K562 (cell line): ENCODE data around the gene RSPH3. TPM values are rescaled to one million over a fixed set of nuclear protein-coding genes. Genes with fewer than 3 reads are reported as not detected.

ENCODE experiments used
- ATAC-seq: fragments of 200-7000 bp; cut with Tn5 transposase; 3 replicates; pipeline ENCODE4 v1.9.1; 2020; ENCODE audit warnings: moderate library complexity
- BruUV-seq: library from RNA; stranded (reverse); fragments of 400-500 nt; replicated peaks from 2 replicates; lab custom pipeline; 2021; lab: Mats Ljungman, UMichigan
- CTCF ChIA-PET: fragments of 300-600 bp; formaldehyde crosslinking; extraction: SDS; loops from one replicate; lab custom pipeline; 2021; ENCODE audit warnings: low intra/inter-chr PET ratio; lab: Yijun Ruan, JAX
- POLR2A ChIA-PET: fragments of 300-600, 350-650 bp; sonication (Branson Sonifier 250); formaldehyde crosslinking; extraction: SDS; loops from one replicate; lab custom pipeline; 2021; ENCODE audit warnings: antibody characterized with exemption, inconsistent platforms; lab: Yijun Ruan, JAX
- DNase-seq, 4 experiments: peaks; one replicate each; pipeline versions ENCODE4 v3.0.0 to v3.0.0-alpha.2; 2011 to 2018; ENCODE audit warnings: low spot score in 3 of 4, mixed read lengths in 3 of 4; ENCODE audit errors: extremely low read depth in 1 of 4
- FAIRE-seq: peaks from 2 replicates; lab custom pipeline; 2011; peaks lifted over from hg19 to GRCh38; lab: Jason Lieb, UNC
- H2AFZ ChIP-seq: 2 replicates; pipeline ENCODE4 v1.6.0; 2011; ENCODE audit warnings: low read depth, low read length, control low read depth, inconsistent platforms
- H3K27ac ChIP-seq: fragments of 200-600 bp; 3 replicates; pipeline ENCODE4 v1.8.0; 2011; ENCODE audit warnings: low read depth, mild to moderate bottlenecking, control low read depth, inconsistent platforms, low read length, moderate library complexity, mixed read lengths; ENCODE audit errors: extremely low read depth
- H3K27me3 ChIP-seq, 2 experiments: fragments of 300-600 bp in 1 of 2; 2 replicates in 1 of 2; 3 replicates in 1 of 2; pipeline versions ENCODE4 v1.6.0 to v1.8.0; 2011; ENCODE audit warnings: inconsistent platforms in 2 of 2, low read length in 2 of 2, mild to moderate bottlenecking in 1 of 2, mixed read lengths in 1 of 2, moderate library complexity in 1 of 2; ENCODE audit not compliant: control insufficient read depth in 2 of 2, insufficient read depth in 2 of 2
- H3K36me3 ChIP-seq: fragments of 300-600 bp; 3 replicates; pipeline ENCODE4 v1.8.0; 2011; ENCODE audit warnings: mild to moderate bottlenecking, low read length, inconsistent platforms; ENCODE audit not compliant: control insufficient read depth, insufficient read depth
- H3K4me1 ChIP-seq, 2 experiments: fragments of 200-600 bp in 1 of 2; replicated peaks in 1 of 2; 2 replicates in 1 of 2; 3 replicates in 1 of 2; pipeline versions ENCODE4 v1.5.1 to v1.8.0; 2011; ENCODE audit warnings: inconsistent platforms in 2 of 2, low read length in 2 of 2, mild to moderate bottlenecking in 1 of 2, mixed read lengths in 1 of 2, moderate library complexity in 1 of 2; ENCODE audit not compliant: control insufficient read depth in 2 of 2, insufficient read depth in 2 of 2
- H3K4me2 ChIP-seq: 2 replicates; pipeline ENCODE4 v1.6.1; 2011; ENCODE audit warnings: low read length, control low read depth, inconsistent platforms, mixed read lengths; ENCODE audit not compliant: insufficient read depth
- H3K4me3 ChIP-seq: fragments of 200-600 bp; sonication (generic), shearing (Covaris generic); 2 replicates; pipeline ENCODE4 v1.5.1; 2016; ENCODE audit warnings: control low read depth, inconsistent platforms
- H3K79me2 ChIP-seq: fragments of 200-600 bp; 3 replicates; pipeline ENCODE4 v1.8.0; 2011; ENCODE audit warnings: low read length, inconsistent platforms; ENCODE audit not compliant: control insufficient read depth, insufficient read depth
- H3K9ac ChIP-seq, 2 experiments: 2 replicates each; pipeline versions ENCODE4 v1.6.0 to v1.6.1; 2011; ENCODE audit warnings: low read depth in 2 of 2, low read length in 2 of 2, control low read depth in 1 of 2, inconsistent platforms in 1 of 2, mild to moderate bottlenecking in 1 of 2, mixed read lengths in 1 of 2; ENCODE audit not compliant: insufficient read depth in 1 of 2
- H3K9me1 ChIP-seq: one replicate; pipeline ENCODE4 v1.6.0; 2011; ENCODE audit warnings: inconsistent platforms, mild to moderate bottlenecking, low read length, moderate library complexity; ENCODE audit not compliant: control insufficient read depth, insufficient read depth
- H3K9me3 ChIP-seq: replicated peaks from 2 replicates; pipeline ENCODE4 v1.5.1; 2011; ENCODE audit warnings: low read depth, low read length, inconsistent platforms; ENCODE audit not compliant: control insufficient read depth, insufficient read depth
- H4K20me1 ChIP-seq: replicated peaks from 2 replicates; pipeline ENCODE4 v1.6.1; 2011; ENCODE audit warnings: low read length, inconsistent platforms, mixed read lengths; ENCODE audit not compliant: control insufficient read depth, insufficient read depth
- CBX1 ChIP-seq: sonication (generic); IDR thresholded peaks from 2 replicates; pipeline ENCODE4 v1.6.1; 2016; ENCODE audit warnings: antibody characterized with exemption, low read depth, mild to moderate bottlenecking
- CBX5 ChIP-seq: IDR thresholded peaks from 2 replicates; pipeline ENCODE4 v1.6.1; 2014; ENCODE audit warnings: low read depth, borderline replicate concordance
- HNRNPK ChIP-seq: fragments of 200-400 bp; formaldehyde crosslinking; IDR thresholded peaks from one replicate; pipeline ENCODE4 v1.6.1; 2018; ENCODE audit warnings: mild to moderate bottlenecking, low read depth, low read length; ENCODE audit not compliant: poor library complexity, severe bottlenecking
- PCBP1 ChIP-seq: fragments of 200-400 bp; formaldehyde crosslinking; IDR thresholded peaks from 2 replicates; pipeline ENCODE4 v1.6.1; 2018; ENCODE audit warnings: mild to moderate bottlenecking, low read depth, low read length; ENCODE audit not compliant: poor library complexity, severe bottlenecking
- PCBP2 ChIP-seq: fragments of 200-400 bp; formaldehyde crosslinking; IDR thresholded peaks from 2 replicates; pipeline ENCODE4 v1.6.1; 2018; ENCODE audit warnings: low read length, low read depth, mild to moderate bottlenecking, moderate library complexity; ENCODE audit not compliant: poor library complexity, severe bottlenecking
- RBM22 ChIP-seq: fragments of 200-400 bp; formaldehyde crosslinking; IDR thresholded peaks from 2 replicates; pipeline ENCODE4 v1.6.1; 2018; ENCODE audit warnings: low read length, low read depth; ENCODE audit not compliant: poor library complexity, severe bottlenecking
- TRIM24 ChIP-seq, 2 experiments: fragments of 450-650 bp; IDR thresholded peaks; 2 replicates each; pipeline ENCODE4 v1.6.1; 2016
- TRIM28 ChIP-seq: fragments of 450-650 bp; IDR thresholded peaks from 2 replicates; pipeline ENCODE4 v1.6.1; 2017
- U2AF1 ChIP-seq: fragments of 200-400 bp; formaldehyde crosslinking; optimal IDR thresholded peaks from 2 replicates; pipeline ENCODE3; 2017; ENCODE audit warnings: mild to moderate bottlenecking, low read depth, low read length, moderate library complexity
- ZFP1 ChIP-seq: fragments of 450-650 bp; formaldehyde crosslinking; IDR thresholded peaks from 2 replicates; pipeline ENCODE4 v1.4.0; 2020; ENCODE audit warnings: mild to moderate bottlenecking, mixed read lengths
- ZMIZ1 ChIP-seq, 2 experiments: fragments of 150-350 bp in 1 of 2; IDR thresholded peaks; 2 replicates each; pipeline ENCODE4 v1.6.1; 2012 to 2016; ENCODE audit warnings: low read depth in 2 of 2, low read length in 2 of 2, mild to moderate bottlenecking in 1 of 2, moderate library complexity in 1 of 2
- ZNF280A ChIP-seq: fragments of 450-650 bp; IDR thresholded peaks from 2 replicates; pipeline ENCODE4 v1.6.1; 2018; ENCODE audit warnings: mild to moderate bottlenecking, low read depth; ENCODE audit not compliant: partially characterized antibody
- ZNF583 ChIP-seq: fragments of 250-450 bp; sonication (Bioruptor Pico); IDR thresholded peaks from 2 replicates; pipeline ENCODE4 v1.4.0; 2020
- in situ Hi-C: fragments of 300-500 bp; cut with MboI; formaldehyde crosslinking; loops from 4 replicates; pipeline ENCODE4 v1.15.0; 2018; ENCODE audit warnings: inconsistent platforms, mixed read lengths
- intact Hi-C: fragments of 100-400 bp; cut with micrococcal nuclease; formaldehyde crosslinking; loops from 2 replicates; pipeline ENCODE4 v1.14.2; 2022
- polyA plus RNA-seq, 8 experiments: library from polyadenylated mRNA; depleted of rRNA in 4 of 8; stranded (reverse) in 5 of 8; unstranded in 3 of 8; fragments of >200 nt; fragmentation: Nextera tagmentation in 2 of 8; fragmentation: Illumina TruSeq in 1 of 8; extraction: Ambion mirVana in 2 of 8; extraction: Trizol in 1 of 8; gene quantifications; 2 replicates each; pipeline versions ENCODE4 v1.2.1 to v1.2.3, GENCODE V29; 2011 to 2014; ENCODE audit warnings: inconsistent platforms in 1 of 8, missing spikeins in 1 of 8
- total RNA-seq, 7 experiments: library from RNA; depleted of rRNA in 6 of 7; stranded (reverse); fragments of >200 nt in 6 of 7; fragmentation: Illumina TruSeq in 2 of 7; extraction: Trizol in 2 of 7; gene quantifications; 2 replicates each; pipeline versions ENCODE4 v1.2.1 to v1.2.3, GENCODE V29; 2011 to 2021; ENCODE audit warnings: low replicate concordance in 1 of 7

The RSPH3 gene
- total and polyA plus RNA-seq, 9 of the 15 experiments (the other 6 are each of a cell fraction or from before 2014, with no cell fraction given) = 0.52 to 2.9 (median 1.5) TPM

- TF ChIP-seq ZFP1 (CRISPR knock-in tag) (peak; percentile 84), CBX5 (peak; percentile 98), RBM22 (no peak), ZNF280A (peak; percentile 66), U2AF1 (no peak), CBX1 (peak; percentile 44; the same call in 1 of the 2 replicates), ZNF583 (CRISPR knock-in tag) (peak; percentile 65; the same call in 1 of the 2 replicates), TRIM28 (peak; percentile 93)
Measured at GRCh38 chr6:158969148-158969547, 30.9 kb downstream of the RSPH3 start (continued).

- no peaks in the 10 kb centered on the region for H3K27me3 ChIP-seq
- no peaks in the 10 kb centered on the region for H4K20me1 ChIP-seq
- no peak overlapping the region for H2AFZ ChIP-seq
- no peak overlapping the region for H3K4me2 ChIP-seq
- peaks cover 0 to 3% of the 10 kb centered on the region in 2 experiments; a peak in 1 of 5 replicates for H3K4me1 ChIP-seq
- CTCF ChIA-PET = no interaction called here
- FAIRE-seq (no peak), ATAC-seq (no peak), DNase-seq (no peak)
- no peaks in the 10 kb centered on the region for H3K36me3 ChIP-seq
- BruUV-seq = no TSS peak
- no peaks in the 10 kb centered on the region for H3K79me2 ChIP-seq
- TF ChIP-seq ZMIZ1 (IDR thresholded peaks at IDR 0.05; ENCODE audit: low read depth in 2 of 2, low read length in 2 of 2) (no peak), PCBP2 (peak; percentile 95), PCBP1 (peak; percentile 75), TRIM24 (IDR thresholded peaks at IDR 0.05) (peak; percentile 29 to 57; a peak in 2 of 4 replicates), HNRNPK (peak; percentile 96)
- no peak overlapping the region for H3K4me3 ChIP-seq
- POLR2A ChIA-PET = interaction anchor here (2.4 kb wide), 1 partner anchor 7 kb away, joined by 8 read pairs; no protein-coding TSS in a partner anchor
- no peaks in the 10 kb centered on the region for H3K9me1 ChIP-seq
- H3K9me3 ChIP-seq = no peaks in the 10 kb centered on the region; the same call in 1 of the 2 replicates
- intact Hi-C loops (loop anchor here (5.0 kb wide), 1 partner anchor 96 kb away; no protein-coding TSS in a partner anchor), in situ Hi-C loops (no loop called here)
- no peak overlapping the region for H3K9ac ChIP-seq
- no peak overlapping the region for H3K27ac ChIP-seq
Measured at GRCh38 chr6:158963020-158963808, 36.8 kb downstream of the RSPH3 start.
